OCI-LY7 (cell line): ENCODE data around the gene SLC16A10. TPM values are rescaled to one million over a fixed set of nuclear protein-coding genes. Genes with fewer than 3 reads are reported as not detected.
"Not testable (repeated sequence)": the region's sequence is repeated elsewhere in the genome, so short reads cannot be mapped to it uniquely, and the experiment has no call there.

Experiments
- BruUV-seq: library from RNA; stranded (reverse); fragments of 400-500 nt; replicated peaks from 2 replicates; lab custom pipeline; 2021; lab: Mats Ljungman, UMichigan
- CTCF ChIA-PET: fragments of 300-600 bp; sonication (Branson Sonifier 250); formaldehyde crosslinking; loops from one replicate; lab custom pipeline; 2022; ENCODE audit warnings: antibody characterized with exemption; ENCODE audit not compliant: unreplicated experiment; lab: Charles Lee
- POLR2A ChIA-PET: fragments of 300-600 bp; sonication (Branson Sonifier 250); formaldehyde crosslinking; loops from one replicate; lab custom pipeline; 2022; ENCODE audit warnings: antibody characterized with exemption; lab: Charles Lee
- DNase-seq: peaks from one replicate; pipeline ENCODE4 v3.0.0-alpha.2; 2015; ENCODE audit warnings: low spot score
- H2AFZ ChIP-seq: fragments of 200-600 bp; sonication (generic), shearing (Covaris generic); 2 replicates; pipeline ENCODE4 v1.6.1; 2014; ENCODE audit warnings: mild to moderate bottlenecking, antibody characterized with exemption, low read length, moderate library complexity
- H3K27ac ChIP-seq: fragments of 200-600 bp; sonication (generic); 2 replicates; pipeline ENCODE4 v1.5.1; 2014; ENCODE audit warnings: mixed run types, low read depth, mild to moderate bottlenecking, moderate library complexity, low read length, inconsistent platforms; ENCODE audit not compliant: poor library complexity, severe bottlenecking
- H3K36me3 ChIP-seq: fragments of 200-600 bp; sonication (generic); 2 replicates; pipeline ENCODE4 v1.6.1; 2014; ENCODE audit warnings: mild to moderate bottlenecking, antibody characterized with exemption, low read length, moderate library complexity, mixed read lengths; ENCODE audit not compliant: insufficient read depth
- H3K4me1 ChIP-seq: fragments of 200-600 bp; sonication (generic); 2 replicates; pipeline ENCODE4 v1.5.1; 2014; ENCODE audit warnings: mild to moderate bottlenecking, low read length; ENCODE audit not compliant: insufficient read depth, poor library complexity, severe bottlenecking
- H3K4me2 ChIP-seq: fragments of 200-600 bp; sonication (generic); 2 replicates; pipeline ENCODE4 v1.6.1; 2014; ENCODE audit warnings: mild to moderate bottlenecking, low read length
- H3K4me3 ChIP-seq: fragments of 200-600 bp; sonication (generic); 2 replicates; pipeline ENCODE4 v1.5.1; 2014; ENCODE audit warnings: mild to moderate bottlenecking, low read depth, low read length; ENCODE audit not compliant: poor library complexity, severe bottlenecking
- H3K79me2 ChIP-seq: fragments of 200-600 bp; sonication (generic); 2 replicates; pipeline ENCODE4 v1.6.1; 2016; ENCODE audit warnings: low read depth, mild to moderate bottlenecking, low read length, moderate library complexity, mixed read lengths; ENCODE audit not compliant: insufficient read depth
- H3K9me2 ChIP-seq: fragments of 200-600 bp; sonication (generic); 2 replicates; pipeline ENCODE4 v1.6.1; 2016; ENCODE audit warnings: mild to moderate bottlenecking, low read length, mixed read lengths; ENCODE audit not compliant: insufficient read depth
- H3K9me3 ChIP-seq: fragments of 200-600 bp; sonication (generic); 2 replicates; pipeline ENCODE4 v1.6.1; 2014; ENCODE audit warnings: mild to moderate bottlenecking, mixed run types, low read length, mixed read lengths
- H4K20me1 ChIP-seq: fragments of 200-600 bp; sonication (generic); 2 replicates; pipeline ENCODE4 v1.6.1; 2014; ENCODE audit warnings: mild to moderate bottlenecking, antibody characterized with exemption, low read length, moderate library complexity, mixed read lengths; ENCODE audit not compliant: insufficient read depth
- CTCF ChIP-seq: fragments of 200-600 bp; sonication (generic); conservative IDR thresholded peaks from 2 replicates; pipeline ENCODE4 v1.5.1; 2014; ENCODE audit warnings: mild to moderate bottlenecking, antibody characterized with exemption, low read length, moderate library complexity, mixed read lengths
- EZH2phosphoT487 ChIP-seq: fragments of 200-600 bp; sonication (generic); IDR thresholded peaks from 2 replicates; pipeline ENCODE4 v1.6.1; 2018; ENCODE audit warnings: low read depth, borderline replicate concordance, mild to moderate bottlenecking, mixed run types, antibody characterized with exemption, low read length, moderate library complexity, mixed read lengths
- intact Hi-C: fragments of 100-400 bp; cut with micrococcal nuclease; formaldehyde crosslinking; loops from one replicate; pipeline ENCODE4 v1.10.0; 2022; ENCODE audit not compliant: unreplicated experiment
- total RNA-seq, 2 experiments: library from RNA; depleted of rRNA in 1 of 2; stranded (reverse); fragments of >200 nt in 1 of 2; shearing (Covaris generic) in 1 of 2; gene quantifications; 2 replicates each; pipeline ENCODE4 v1.2.3, GENCODE V29; 2014 to 2022

Gene SLC16A10
- total RNA-seq, 2 experiments from 2014 or later = not detected

DNA sequence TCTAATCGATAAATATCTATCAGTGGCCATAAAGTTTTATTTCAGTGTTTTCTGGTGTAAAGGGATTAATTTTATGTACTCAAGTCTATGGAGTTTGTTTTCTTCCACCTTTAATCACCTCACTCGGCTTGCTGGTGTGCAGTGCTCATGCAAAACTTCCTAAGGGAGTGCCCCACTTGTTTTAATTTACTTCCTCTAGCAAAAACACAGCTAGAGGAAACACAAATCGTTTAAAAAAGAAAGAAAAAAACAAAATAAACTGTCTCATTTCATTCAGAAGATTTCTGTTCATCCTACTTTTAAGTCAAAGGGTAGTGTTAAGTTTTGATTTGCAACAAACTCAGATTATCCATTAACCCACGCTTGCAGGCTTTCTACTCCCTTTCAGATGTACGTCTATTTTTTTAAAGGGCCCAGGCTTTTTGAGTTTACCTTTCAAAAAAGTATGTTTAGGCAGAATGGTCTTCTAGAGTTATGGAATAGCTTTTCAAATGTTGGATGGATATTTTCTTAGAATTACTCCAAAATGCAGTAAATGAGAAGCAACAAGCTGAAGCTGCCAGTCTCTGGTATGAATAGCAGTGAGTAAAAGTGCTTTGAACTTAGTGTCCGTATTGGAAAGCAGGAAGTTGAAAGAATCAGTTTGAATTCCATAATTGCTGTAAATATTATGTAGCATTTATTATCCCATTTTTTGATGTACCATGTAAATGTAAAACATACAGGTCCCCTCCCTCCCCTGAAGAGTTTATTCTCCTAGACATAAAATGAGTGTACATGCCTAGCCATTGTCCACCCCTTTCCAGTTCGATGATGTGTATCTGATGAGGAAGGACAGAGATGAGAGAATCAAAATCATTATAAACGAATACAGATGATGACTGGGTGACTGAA lies 113.3 kb downstream of the SLC16A10 start:
- CTCF ChIA-PET = no interaction called here
- POLR2A ChIA-PET = no interaction called here
- intact Hi-C loops = no loop called here
- Histone ChIP-seq H3K4me1 (no peaks in the 10 kb centered on the region), H3K9me2 (no peaks in the 10 kb centered on the region), H3K9me3 (no peaks in the 10 kb centered on the region), H4K20me1 (no peaks in the 10 kb centered on the region), H3K79me2 (no peaks in the 10 kb centered on the region), H3K4me2 (no peak overlapping the region), H2AFZ (no peak overlapping the region), H3K36me3 (no peaks in the 10 kb centered on the region), H3K4me3 (no peak overlapping the region), H3K27ac (no peak overlapping the region)
- no peak for DNase-seq
- TF ChIP-seq EZH2phosphoT487 (no peak), CTCF (no peak)
- no TSS peak for BruUV-seq

DNA sequence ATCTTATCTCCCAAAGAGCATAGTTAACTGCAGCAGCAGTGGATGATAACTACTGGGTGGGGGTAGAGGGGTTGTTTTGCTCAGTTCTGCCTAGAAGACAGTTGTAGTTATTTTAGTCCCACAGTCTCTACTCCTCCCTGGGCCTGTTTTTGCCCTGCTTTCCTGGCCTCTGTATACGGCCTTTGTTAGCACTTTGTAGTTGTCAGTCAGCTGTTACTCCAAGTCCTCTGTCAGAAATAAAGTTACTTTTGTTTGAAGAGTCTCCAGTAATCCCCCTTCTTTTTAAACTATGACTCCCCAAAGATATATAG lies 113.9 kb downstream of the SLC16A10 start:
- Histone ChIP-seq H3K9me2 (no peaks in the 10 kb centered on the region), H3K36me3 (no peaks in the 10 kb centered on the region), H3K4me1 (no peaks in the 10 kb centered on the region), H3K79me2 (no peaks in the 10 kb centered on the region), H3K4me2 (no peak overlapping the region), H3K4me3 (no peak overlapping the region), H3K9me3 (no peaks in the 10 kb centered on the region), H4K20me1 (no peaks in the 10 kb centered on the region), H3K27ac (no peak overlapping the region), H2AFZ (no peak overlapping the region)
- no peak for DNase-seq
- ChIA-PET POLR2A (no interaction called here), CTCF (no interaction called here)
- TF ChIP-seq EZH2phosphoT487 (no peak), CTCF (no peak)
- intact Hi-C loops = no loop called here
- BruUV-seq = no TSS peak

- TF ChIP-seq EZH2phosphoT487 (no peak), CTCF (no peak)
- ChIA-PET CTCF (no interaction called here), POLR2A (no interaction called here)
- no peak overlapping the region for H2AFZ ChIP-seq
- no peaks in the 10 kb centered on the region for H3K9me2 ChIP-seq
- no peaks in the 10 kb centered on the region for H3K9me3 ChIP-seq
- no peaks in the 10 kb centered on the region for H3K36me3 ChIP-seq
- no TSS peak for BruUV-seq
- H3K4me1 ChIP-seq = no peaks in the 10 kb centered on the region
- DNase-seq = no peak
- no peak overlapping the region for H3K4me3 ChIP-seq
- H3K4me2 ChIP-seq = no peak overlapping the region
- no peaks in the 10 kb centered on the region for H4K20me1 ChIP-seq
- H3K79me2 ChIP-seq = no peaks in the 10 kb centered on the region
- no peak overlapping the region for H3K27ac ChIP-seq
- intact Hi-C loops = no loop called here
Observed at GRCh38 chr6:111201764-111202163, 114.5 kb downstream of the SLC16A10 start.

DNA sequence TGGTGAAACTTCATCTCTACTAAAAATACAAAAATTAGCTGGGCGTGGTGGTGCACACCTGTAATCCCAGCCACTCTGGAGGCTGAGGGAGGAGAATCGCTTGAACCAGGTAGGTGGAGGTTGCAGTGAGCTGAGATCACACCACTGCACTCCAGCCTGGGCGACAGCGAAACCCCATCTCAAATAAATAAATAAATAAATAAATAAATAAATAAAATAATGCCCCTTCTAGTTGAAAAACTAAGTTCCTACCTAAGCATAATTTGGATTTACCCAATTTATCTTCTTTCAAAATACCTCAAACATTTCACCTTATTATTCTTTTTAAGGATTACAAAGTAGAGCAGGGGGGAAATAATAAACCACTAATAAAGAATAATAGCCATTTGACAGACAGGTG lies 116.2 kb downstream of the SLC16A10 start:
- intact Hi-C loops = not testable (repeated sequence)

More for the DNA sequence above, 116.2 kb downstream of the SLC16A10 start:
- H3K4me2 ChIP-seq, H3K4me1 ChIP-seq, H3K36me3 ChIP-seq, BruUV-seq, DNase-seq, H4K20me1 ChIP-seq, H3K9me2 ChIP-seq, H3K9me3 ChIP-seq, H2AFZ ChIP-seq, H3K4me3 ChIP-seq, CTCF ChIA-PET, POLR2A ChIA-PET, H3K27ac ChIP-seq, H3K79me2 ChIP-seq: not testable (repeated sequence)
